GM12864 (cell line): ENCODE measurements around the gene NOL4L.

Experiments used
- DNase-seq: peaks from one replicate; pipeline ENCODE4 v3.0.0-alpha.2; 2011; ENCODE audit warnings: low read depth
- H3K4me3 ChIP-seq: 2 replicates; pipeline ENCODE4 v1.5.1; 2011; ENCODE audit warnings: mild to moderate bottlenecking, low read depth, low read length, control low read depth
- CTCF ChIP-seq: IDR thresholded peaks from 2 replicates; pipeline ENCODE4 v1.5.1; 2011; ENCODE audit warnings: low read depth, mild to moderate bottlenecking, moderate library complexity, low read length, control low read depth, inconsistent platforms; ENCODE audit errors: missing control alignments

Gene NOL4L

GRCh38 chr20:32585011-32585585 lies at the start of gene NOL4L:
TSS of gene NOL4L (minus strand) at chr20:32585333. CDS start at chr20:32584890, 443 bp downstream.
- DNase-seq = no peak
- H3K4me3 ChIP-seq = peak within 1 kb of the TSS; percentile 68
- TF ChIP-seq CTCF = no peak

- no peak for DNase-seq
- TF ChIP-seq CTCF = no peak
- H3K4me3 ChIP-seq = no peak overlapping the region
These were observed 49.1 kb upstream of the NOL4L start for GRCh38 chr20:32634041-32634805.

- no peak for TF ChIP-seq CTCF
- H3K4me3 ChIP-seq = no peak overlapping the region
- DNase-seq = no peak
These were observed 47.6 kb upstream of the NOL4L start for GRCh38 chr20:32632461-32633354.

- no peak for DNase-seq
- no peak overlapping the region for H3K4me3 ChIP-seq
These were observed 46.9 kb upstream of the NOL4L start for GRCh38 chr20:32631933-32632460.

GRCh38 chr20:32629813-32630212 lies 44.7 kb upstream of the NOL4L start:
- no peak for TF ChIP-seq CTCF
- no peak overlapping the region for H3K4me3 ChIP-seq
- no peak for DNase-seq

More at GRCh38 chr20:32631933-32632460, 46.9 kb upstream of the NOL4L start:
- no peak for TF ChIP-seq CTCF

- DNase-seq = no peak
- no peak for TF ChIP-seq CTCF
These were observed 43.9 kb upstream of the NOL4L start for GRCh38 chr20:32628960-32629530.

More at GRCh38 chr20:32628960-32629530, 43.9 kb upstream of the NOL4L start:
- H3K4me3 ChIP-seq = no peak overlapping the region
